ENCODE data around the gene CDKN2AIP.
"Not testable (repeated sequence)": the region's sequence is repeated elsewhere in the genome, so short reads cannot be mapped to it uniquely, and the experiment has no call there.

Gene CDKN2AIP

GRCh38 chr4:183413234-183414200 is 30.9 kb upstream of the CDKN2AIP start:
- DNase-seq (ENCODE audit: low read depth) = no peak

- no peak for DNase-seq (ENCODE audit: low read depth)
Observed at GRCh38 chr4:183416879-183417755, 27.3 kb upstream of the CDKN2AIP start.

DNA sequence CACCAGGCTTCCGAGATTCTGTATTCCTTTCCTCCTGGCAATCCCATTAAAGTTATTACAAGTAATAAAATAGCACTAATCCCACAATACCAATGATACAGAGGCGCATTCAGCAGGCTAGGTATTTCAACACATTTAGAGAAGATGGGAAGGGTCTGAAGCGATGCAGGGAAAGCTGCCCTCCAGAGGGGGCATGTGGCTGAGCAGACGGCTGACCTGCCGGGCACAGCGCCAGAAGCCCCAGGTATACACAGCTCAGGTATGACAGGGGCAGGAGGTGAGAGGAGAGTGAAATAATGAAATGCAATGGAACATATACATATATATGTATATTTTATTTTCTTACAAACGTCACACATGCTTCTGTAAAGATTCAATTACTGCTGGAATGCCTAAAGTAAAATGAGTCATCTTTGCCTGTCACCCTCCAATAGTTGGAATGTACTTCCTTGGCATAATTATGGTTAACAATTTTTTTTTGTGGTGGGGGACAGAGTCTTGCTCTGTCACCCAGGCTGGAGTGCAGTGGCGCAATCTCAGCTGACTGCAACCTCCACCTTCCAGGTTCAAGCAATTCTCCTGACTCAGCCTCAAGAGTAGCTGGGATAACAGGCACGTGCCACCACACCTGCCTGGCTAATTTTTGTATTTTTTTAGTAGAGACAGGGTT is 21.3 kb upstream of the CDKN2AIP start:
- DNase-seq (ENCODE audit: low read depth) = no peak

- DNase-seq (ENCODE audit: low read depth) = no peak
Observed at GRCh38 chr4:183424109-183424744, 20.2 kb upstream of the CDKN2AIP start.

DNA sequence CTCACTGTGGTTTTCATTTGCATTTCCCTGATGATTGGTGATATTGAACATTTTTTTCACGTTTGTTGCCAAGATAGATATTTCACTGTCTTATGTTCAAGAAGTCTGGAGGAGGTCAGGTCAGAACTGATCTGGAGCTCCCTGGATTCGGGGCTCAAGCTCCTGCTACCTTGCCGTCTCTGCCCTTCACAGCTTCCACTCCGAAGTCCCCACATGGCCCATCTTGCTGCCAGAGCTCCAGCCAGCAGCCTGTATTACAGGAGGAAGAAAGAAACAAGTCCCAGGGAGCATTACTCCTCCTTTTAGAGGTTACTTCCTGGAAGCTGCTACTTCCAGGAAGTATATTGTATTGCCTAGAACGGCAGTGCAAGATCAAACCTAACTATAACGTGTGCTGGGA is 17.9 kb upstream of the CDKN2AIP start:
- no peak for DNase-seq (ENCODE audit: low read depth)

DNA sequence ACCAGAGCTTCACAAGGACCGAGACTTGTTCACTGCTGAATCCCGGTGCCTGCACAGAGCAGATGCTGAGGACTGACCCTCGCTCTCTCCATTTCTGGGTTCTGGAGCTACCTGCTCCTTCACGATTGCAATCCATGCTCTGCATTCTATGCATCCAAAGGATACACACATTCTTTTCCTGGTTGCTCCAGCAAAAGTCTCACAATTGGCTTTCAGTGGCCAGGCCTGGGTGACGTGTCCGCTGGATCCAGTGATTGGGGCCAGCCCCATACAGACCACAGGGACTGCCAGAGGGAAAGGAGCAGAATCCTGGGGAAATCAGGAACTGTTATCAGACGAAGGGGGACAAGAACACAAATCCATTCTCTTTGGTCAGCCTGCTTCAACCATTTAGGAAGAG is 14.9 kb upstream of the CDKN2AIP start:
- no peak for DNase-seq (ENCODE audit: low read depth)

GRCh38 chr4:183430317-183430993 is 14.0 kb upstream of the CDKN2AIP start:
- no peak for DNase-seq (ENCODE audit: low read depth)

GRCh38 chr4:183430994-183431347 is 13.5 kb upstream of the CDKN2AIP start:
- DNase-seq (ENCODE audit: low read depth) = no peak

DNA sequence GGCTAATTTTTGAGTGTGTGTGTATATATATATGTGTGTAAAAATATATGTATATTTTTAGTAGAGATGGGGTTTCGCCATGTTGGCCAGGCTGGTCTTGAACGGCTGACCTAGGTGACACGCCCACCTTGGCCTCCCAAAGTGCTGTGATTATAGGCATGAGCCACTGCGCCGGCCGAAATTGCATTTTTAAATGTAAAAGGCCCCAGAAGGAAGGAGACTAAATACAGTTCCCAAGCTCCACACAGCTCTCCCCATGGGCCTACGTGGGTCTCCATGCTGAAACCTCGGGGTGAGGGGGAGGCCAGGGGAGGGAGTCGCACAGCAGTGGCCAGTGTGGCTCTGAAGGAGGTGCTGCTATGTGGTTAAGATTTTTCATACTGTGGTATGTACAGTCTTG is 12.8 kb upstream of the CDKN2AIP start:
- no peak for DNase-seq (ENCODE audit: low read depth)

GRCh38 chr4:183433183-183433582 is 11.3 kb upstream of the CDKN2AIP start:
- DNase-seq (ENCODE audit: low read depth) = not testable (repeated sequence)

- DNase-seq (ENCODE audit: low read depth) = no peak
Observed at GRCh38 chr4:183434264-183434663, 10.2 kb upstream of the CDKN2AIP start.

GRCh38 chr4:183434666-183435190 is 9.7 kb upstream of the CDKN2AIP start:
- DNase-seq (ENCODE audit: low read depth) = no peak

DNA sequence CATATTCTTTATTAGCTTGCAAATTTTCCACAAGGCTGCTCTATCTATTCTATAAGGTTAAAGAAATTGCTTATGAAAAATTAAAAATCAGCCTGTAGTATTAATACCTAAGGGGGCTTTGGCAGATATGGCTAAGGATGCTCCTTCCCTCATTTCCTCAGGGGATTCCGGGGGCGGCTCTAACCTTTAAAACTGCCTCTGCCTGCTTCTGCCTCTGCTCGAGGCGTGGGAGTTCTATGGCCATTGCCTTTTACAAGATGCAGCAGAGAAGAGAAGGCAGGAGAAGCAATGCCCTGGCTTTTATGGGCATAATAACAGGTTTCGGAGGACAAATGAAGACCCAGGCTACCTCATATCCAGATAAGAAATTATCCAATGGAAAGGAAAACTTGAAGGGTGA is 8.6 kb upstream of the CDKN2AIP start:
- DNase-seq (ENCODE audit: low read depth) = no peak

- no peak for DNase-seq (ENCODE audit: low read depth)
Observed at GRCh38 chr4:183436417-183436816, 8.0 kb upstream of the CDKN2AIP start.

- no peak for DNase-seq (ENCODE audit: low read depth)
Observed at GRCh38 chr4:183437452-183437851, 7.0 kb upstream of the CDKN2AIP start.

GRCh38 chr4:183438458-183439113 is 5.8 kb upstream of the CDKN2AIP start:
- DNase-seq (ENCODE audit: low read depth) = peak; percentile 82

- no peak for DNase-seq (ENCODE audit: low read depth)
Observed at GRCh38 chr4:183441276-183441675, 3.2 kb upstream of the CDKN2AIP start.

DNA sequence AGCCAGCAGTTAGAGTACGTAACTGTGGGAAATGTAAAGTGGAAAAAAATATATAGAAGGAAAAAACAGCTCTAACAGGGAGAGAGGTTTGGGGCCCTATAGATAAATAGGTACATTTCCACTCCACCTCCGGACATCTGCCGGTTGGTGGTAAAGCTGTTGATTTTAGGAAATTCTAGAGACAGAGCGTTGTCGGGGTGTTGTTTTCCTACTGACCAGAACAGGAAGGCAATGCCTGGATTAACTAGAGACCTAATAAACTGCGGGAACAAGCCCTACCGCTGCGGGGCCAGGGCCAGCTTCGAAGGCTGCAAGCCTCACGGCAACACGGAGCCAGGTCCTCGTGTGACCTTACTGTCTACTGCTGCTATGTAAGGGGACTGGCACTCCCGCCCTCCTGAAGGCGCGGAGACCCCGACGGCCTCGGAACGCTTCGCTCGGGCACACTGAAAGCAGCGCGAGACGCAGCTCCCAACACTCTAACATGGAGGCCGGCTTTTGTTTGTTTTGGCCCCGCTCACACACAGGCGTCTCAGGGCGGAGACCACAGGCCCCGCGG is 702 bp upstream of the CDKN2AIP start:
- DNase-seq (ENCODE audit: low read depth) = peak; percentile 52

- DNase-seq (ENCODE audit: low read depth) = no peak
Observed at GRCh38 chr4:183445097-183445428, 627 bp downstream of the CDKN2AIP start.

DNA sequence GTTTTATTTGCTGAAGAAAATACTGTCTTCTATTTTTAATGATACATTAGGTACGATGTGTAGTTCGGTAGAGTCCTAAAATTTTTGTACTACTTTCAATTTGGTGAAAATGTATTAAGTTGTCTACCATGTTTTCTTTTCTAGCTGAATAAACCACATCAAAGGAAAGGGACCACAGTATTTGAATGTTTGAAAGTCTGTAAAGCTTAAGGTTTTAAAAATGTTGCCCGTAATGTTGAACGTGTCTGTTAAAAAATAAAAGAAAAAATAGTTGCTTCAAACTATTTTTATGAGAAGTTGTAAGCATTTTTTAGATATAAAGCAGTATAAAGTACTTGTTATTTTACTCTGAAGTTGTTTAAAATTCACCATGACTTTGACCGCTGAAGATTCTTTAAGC is 3.2 kb downstream of the CDKN2AIP start:
- DNase-seq (ENCODE audit: low read depth) = no peak

All from amniotic epithelial cell (primary cell).